ENCODE results near the gene TSSK6. TPM values are rescaled to one million over a fixed set of nuclear protein-coding genes. Genes with fewer than 3 reads are reported as not detected.

Gene TSSK6
- total RNA-seq, 4 donors from 2014 or later: 1.9 to 3.8 (median 3.0) TPM

Other genes starting within 250 kb of the TSSK6 start
- under 1 TPM in 1 of 4 donors, not detected in 3; 0.42 TPM for gene TM6SF2, start 242.2 kb downstream of the TSSK6 start, total RNA-seq
- 10 to 100 TPM; 23.1 to 64.8 (median 31.3) TPM for gene SUGP1, start 195.0 kb downstream of the TSSK6 start, total RNA-seq
- 100 to 1,000 TPM in 1 of 4 donors, 10 to 100 TPM in 3; 59.5 to 220 (median 77.6) TPM for gene MAU2, start 194.7 kb downstream of the TSSK6 start, total RNA-seq
- gene GATAD2A, start 109.9 kb downstream of the TSSK6 start, total RNA-seq: 10 to 100 TPM; 83.1 to 88.8 (median 86.4) TPM
- 100 to 1,000 TPM in 3 of 4 donors, 10 to 100 TPM in 1; 94.4 to 160 (median 109) TPM for gene NDUFA13, start 677 bp upstream of the TSSK6 start, total RNA-seq
- gene YJEFN3, start 13.4 kb upstream of the TSSK6 start, total RNA-seq: 10 to 100 TPM in 1 of 4 donors, 1 to 10 TPM in 3; 1.1 to 12.0 (median 1.7) TPM
- under 1 TPM; 0.15 to 0.44 (median 0.21) TPM for gene CILP2, start 22.7 kb upstream of the TSSK6 start, total RNA-seq
- gene PBX4, start 103.1 kb upstream of the TSSK6 start, total RNA-seq: 10 to 100 TPM in 1 of 4 donors, 1 to 10 TPM in 3; 3.3 to 14.9 (median 4.8) TPM
- gene LPAR2, start 112.7 kb upstream of the TSSK6 start, total RNA-seq: 10 to 100 TPM; 27.4 to 36.2 (median 32.6) TPM
- 10 to 100 TPM; 10.1 to 14.4 (median 13.4) TPM for gene GMIP, start 128.1 kb upstream of the TSSK6 start, total RNA-seq
- 100 to 1,000 TPM in 3 of 4 donors, 10 to 100 TPM in 1; 90.5 to 196 (median 171) TPM for gene ATP13A1, start 148.1 kb upstream of the TSSK6 start, total RNA-seq
- gene ZNF101, start 153.3 kb upstream of the TSSK6 start, total RNA-seq: 10 to 100 TPM in 1 of 4 donors, 1 to 10 TPM in 3; 7.2 to 13.6 (median 7.8) TPM
- 10 to 100 TPM in 1 of 4 donors, 1 to 10 TPM in 3; 4.9 to 12.3 (median 6.1) TPM for gene ZNF14, start 217.6 kb upstream of the TSSK6 start, total RNA-seq